Measurements from ENCODE around the gene MRPL55. TPM values are rescaled to one million over a fixed set of nuclear protein-coding genes. Genes with fewer than 3 reads are reported as not detected.

MRPL55 gene
- total and polyA plus RNA-seq, 2 of the 13 experiments (the other 11 are each of a cell fraction or from before 2014, with no cell fraction given): 58.6 to 92.9 TPM

GRCh38 chr1:228102791-228103620 is 6.1 kb downstream of the MRPL55 start, which contains the start of gene C1orf35 (continued):
- peak; percentile 83 for TF ChIP-seq KDM3A (CRISPR knock-in tag; IDR thresholded peaks at IDR 0.05; ENCODE audit: low read depth)
- TF ChIP-seq BCL3 (CRISPR knock-in tag; IDR thresholded peaks at IDR 0.05): peak; percentile 84
- peak; percentile 84; the same call in 1 of the 2 replicates for TF ChIP-seq ZNF724P (CRISPR knock-in tag; IDR thresholded peaks at IDR 0.05; ENCODE audit: borderline replicate concordance)
- no peak for TF ChIP-seq NKX3-1 (CRISPR knock-in tag; IDR thresholded peaks at IDR 0.05)
- TF ChIP-seq ZNF598 (CRISPR knock-in tag; IDR thresholded peaks at IDR 0.05; ENCODE audit: borderline replicate concordance): peak; percentile 57; the same call in 1 of the 2 replicates
- TF ChIP-seq ISL2 (CRISPR knock-in tag; IDR thresholded peaks at IDR 0.05): peak; percentile 78
- 0 out of 2 replicates have a peak, but pooled peaks have one; percentile 56 for TF ChIP-seq CERS6 (CRISPR knock-in tag; IDR thresholded peaks at IDR 0.05)
- no peak for TF ChIP-seq TFAP4 (IDR thresholded peaks at IDR 0.05; ENCODE audit: borderline replicate concordance, low read depth)
- TF ChIP-seq GABPB1 (CRISPR knock-in tag; IDR thresholded peaks at IDR 0.05): peak; percentile 92
- TF ChIP-seq SP5 (CRISPR knock-in tag; IDR thresholded peaks at IDR 0.05; ENCODE audit: borderline replicate concordance, low read depth): peak; percentile 79
- no peak for TF ChIP-seq MLLT10 (CRISPR knock-in tag; IDR thresholded peaks at IDR 0.05)
- TF ChIP-seq HMGXB3 (CRISPR knock-in tag; IDR thresholded peaks at IDR 0.05; ENCODE audit: borderline replicate concordance): peak; percentile 49; the same call in 1 of the 2 replicates
- TF ChIP-seq SMARCE1 (IDR thresholded peaks at IDR 0.05; ENCODE audit: borderline replicate concordance): no peak
- peak; percentile 94 for TF ChIP-seq ZC3H13 (CRISPR knock-in tag; IDR thresholded peaks at IDR 0.05)
- no peak for TF ChIP-seq ZNF672 (CRISPR knock-in tag; IDR thresholded peaks at IDR 0.05)
- TF ChIP-seq ZNF7 (CRISPR knock-in tag; IDR thresholded peaks at IDR 0.05): no peak
- TF ChIP-seq POLR2A (IDR thresholded peaks at IDR 0.05; ENCODE audit: insufficient read depth in 1 of 2, low read depth in 2 of 2, low read length in 2 of 2): peak in 1 of 2 experiments; percentile 59; a peak in 1 of 4 replicates
- peak; percentile 46; the same call in 1 of the 2 replicates for TF ChIP-seq ZFP41 (CRISPR knock-in tag; IDR thresholded peaks at IDR 0.05; ENCODE audit: borderline replicate concordance)
- TF ChIP-seq ATF1 (CRISPR knock-in tag; IDR thresholded peaks at IDR 0.05): peak; percentile 94
- no peak for TF ChIP-seq MTA3 (CRISPR knock-in tag; IDR thresholded peaks at IDR 0.05)
- peak; percentile 76 for TF ChIP-seq ZNF205 (CRISPR knock-in tag; IDR thresholded peaks at IDR 0.05)
- 0 out of 2 replicates have a peak, but pooled peaks have one; percentile 21 for TF ChIP-seq GATAD2A (CRISPR knock-in tag; IDR thresholded peaks at IDR 0.05)
- no peak for TF ChIP-seq ZNF530 (CRISPR knock-in tag; IDR thresholded peaks at IDR 0.05; ENCODE audit: low read depth)
- peak; percentile 88; the same call in 1 of the 2 replicates for TF ChIP-seq NFKB2 (CRISPR knock-in tag; IDR thresholded peaks at IDR 0.05; ENCODE audit: borderline replicate concordance)

Data from HepG2 (cell line).